22Rv1 (cell line): ENCODE data around the gene MAB21L1.

Experiments
- H3K27ac ChIP-seq: fragments of 450-650 bp; 2 replicates; pipeline ENCODE4 v1.5.1; 2017
- ZFX ChIP-seq: fragments of 450-650 bp; IDR thresholded peaks from 2 replicates; pipeline ENCODE4 v1.6.1; 2017; ENCODE audit warnings: antibody characterized with exemption, borderline replicate concordance
- TF ChIP-seq, protein P1 (sequence below): fragments of 450-650 bp; IDR thresholded peaks from 2 replicates; pipeline ENCODE4 v1.5.1; 2017; ENCODE audit warnings: mild to moderate bottlenecking

The MAB21L1 gene

GRCh38 chr13:35502456-35502855, 26.0 kb upstream of the MAB21L1 start:
- H3K27ac ChIP-seq: no peak overlapping the region
- TF ChIP-seq, protein P1, sequence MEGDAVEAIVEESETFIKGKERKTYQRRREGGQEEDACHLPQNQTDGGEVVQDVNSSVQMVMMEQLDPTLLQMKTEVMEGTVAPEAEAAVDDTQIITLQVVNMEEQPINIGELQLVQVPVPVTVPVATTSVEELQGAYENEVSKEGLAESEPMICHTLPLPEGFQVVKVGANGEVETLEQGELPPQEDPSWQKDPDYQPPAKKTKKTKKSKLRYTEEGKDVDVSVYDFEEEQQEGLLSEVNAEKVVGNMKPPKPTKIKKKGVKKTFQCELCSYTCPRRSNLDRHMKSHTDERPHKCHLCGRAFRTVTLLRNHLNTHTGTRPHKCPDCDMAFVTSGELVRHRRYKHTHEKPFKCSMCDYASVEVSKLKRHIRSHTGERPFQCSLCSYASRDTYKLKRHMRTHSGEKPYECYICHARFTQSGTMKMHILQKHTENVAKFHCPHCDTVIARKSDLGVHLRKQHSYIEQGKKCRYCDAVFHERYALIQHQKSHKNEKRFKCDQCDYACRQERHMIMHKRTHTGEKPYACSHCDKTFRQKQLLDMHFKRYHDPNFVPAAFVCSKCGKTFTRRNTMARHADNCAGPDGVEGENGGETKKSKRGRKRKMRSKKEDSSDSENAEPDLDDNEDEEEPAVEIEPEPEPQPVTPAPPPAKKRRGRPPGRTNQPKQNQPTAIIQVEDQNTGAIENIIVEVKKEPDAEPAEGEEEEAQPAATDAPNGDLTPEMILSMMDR: no peak
- TF ChIP-seq ZFX: no peak

- no peak overlapping the region for H3K27ac ChIP-seq
- TF ChIP-seq, protein P1: no peak
- TF ChIP-seq ZFX: no peak
These were observed 25.3 kb upstream of the MAB21L1 start for GRCh38 chr13:35501661-35502235.

GRCh38 chr13:35500144-35500543, 23.7 kb upstream of the MAB21L1 start:
- no peak overlapping the region for H3K27ac ChIP-seq
- TF ChIP-seq, protein P1: no peak
- TF ChIP-seq ZFX: no peak

DNA sequence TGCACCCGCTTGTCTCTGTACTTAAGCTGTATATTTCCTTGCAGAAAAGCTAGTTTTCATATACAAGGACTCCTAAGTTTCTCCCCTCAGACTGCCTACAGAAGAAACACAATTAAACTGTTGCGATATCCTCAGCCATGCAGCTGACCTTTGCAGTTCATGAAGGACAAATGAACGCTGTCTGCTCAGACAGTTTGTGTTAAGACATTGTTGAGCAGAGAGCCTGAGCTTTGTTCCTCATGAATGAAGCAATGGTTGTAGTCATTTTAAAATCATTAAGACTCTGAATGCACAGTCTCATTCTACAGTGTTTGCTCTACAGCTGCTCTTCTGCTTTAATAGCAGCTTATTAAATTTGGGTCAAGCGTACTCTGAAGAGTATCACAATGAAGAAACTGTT, 23.2 kb upstream of the MAB21L1 start:
- no peak for TF ChIP-seq ZFX
- TF ChIP-seq, protein P1: no peak
- no peak overlapping the region for H3K27ac ChIP-seq

DNA sequence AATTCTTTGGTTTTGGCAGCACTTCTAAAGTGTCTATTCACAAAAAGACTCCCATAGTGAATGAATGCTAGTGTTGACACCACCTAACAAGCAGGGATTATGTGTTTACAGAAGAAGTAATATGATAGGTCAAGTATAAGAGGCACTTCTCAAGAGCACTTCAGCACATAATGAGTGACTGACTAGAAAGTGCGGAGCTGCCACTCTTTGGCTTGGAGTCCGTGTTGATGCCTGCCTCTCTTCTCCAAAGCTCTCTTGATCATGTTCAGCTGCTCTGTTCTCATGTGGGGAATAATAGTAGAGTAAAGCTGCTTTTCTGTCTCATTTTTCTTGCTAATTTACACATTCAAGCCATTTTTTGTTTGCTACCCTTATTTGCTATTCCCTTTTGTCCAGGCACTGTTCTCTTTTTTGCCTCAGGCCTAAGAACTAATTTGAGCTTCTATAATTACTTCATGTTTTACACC, 22.7 kb upstream of the MAB21L1 start:
- H3K27ac ChIP-seq: no peak overlapping the region
- no peak for TF ChIP-seq ZFX
- TF ChIP-seq, protein P1: no peak

GRCh38 chr13:35498231-35498630, 21.7 kb upstream of the MAB21L1 start:
- TF ChIP-seq, protein P1: no peak
- TF ChIP-seq ZFX: no peak
- no peak overlapping the region for H3K27ac ChIP-seq

GRCh38 chr13:35496761-35497386, 20.4 kb upstream of the MAB21L1 start:
- H3K27ac ChIP-seq: no peak overlapping the region

More at GRCh38 chr13:35496761-35497386, 20.4 kb upstream of the MAB21L1 start:
- TF ChIP-seq, protein P1: no peak
- TF ChIP-seq ZFX: no peak
